Aorta (tissue), 5 donors: Measurements from ENCODE around the gene MT1F. TPM values are rescaled to one million over a fixed set of nuclear protein-coding genes. Genes with fewer than 3 reads are reported as not detected.

Experiments used
- ATAC-seq: fragments of 200-7000 bp; cut with Tn5 transposase; one replicate; pipeline ENCODE4 v1.9.1; 2022; ENCODE audit warnings: moderate library complexity; ENCODE audit not compliant: low FRiP score
- DNase-seq, 2 donors: peaks; one replicate each; pipeline ENCODE4 v3.0.0-alpha.2; 2020
- H3K27ac ChIP-seq, 2 donors: one replicate each; pipeline ENCODE4 v1.5.1; 2013; ENCODE audit warnings: low read length in 2 of 2, mild to moderate bottlenecking in 2 of 2, moderate library complexity in 2 of 2, control low read depth in 1 of 2, inconsistent platforms in 1 of 2, low read depth in 1 of 2
- H3K27me3 ChIP-seq, 2 donors: one replicate each; pipeline ENCODE4 v1.6.1; 2013; ENCODE audit warnings: control low read depth in 1 of 2, low read length in 1 of 2, mild to moderate bottlenecking in 1 of 2, moderate library complexity in 1 of 2; ENCODE audit not compliant: insufficient read depth in 2 of 2, control insufficient read depth in 1 of 2
- H3K36me3 ChIP-seq, 2 donors: one replicate each; pipeline ENCODE4 v1.6.1; 2013; ENCODE audit warnings: control low read depth in 1 of 2, low read length in 1 of 2, mild to moderate bottlenecking in 1 of 2; ENCODE audit not compliant: insufficient read depth in 2 of 2, control insufficient read depth in 1 of 2
- H3K4me1 ChIP-seq, 2 donors: one replicate each; pipeline ENCODE4 v1.6.1; 2013; ENCODE audit warnings: low read length in 2 of 2, control low read depth in 1 of 2, mild to moderate bottlenecking in 1 of 2, moderate library complexity in 1 of 2; ENCODE audit not compliant: insufficient read depth in 2 of 2, control insufficient read depth in 1 of 2
- H3K4me3 ChIP-seq, 2 donors: one replicate each; pipeline ENCODE4 v1.5.1; 2013; ENCODE audit warnings: low read length in 2 of 2, control low read depth in 1 of 2, mild to moderate bottlenecking in 1 of 2
- H3K9me3 ChIP-seq: one replicate; pipeline ENCODE4 v1.6.1; 2013; ENCODE audit warnings: mild to moderate bottlenecking, low read length; ENCODE audit not compliant: control insufficient read depth
- WGBS, 2 donors: extraction: QIAGEN DNeasy Blood & Tissue Kit; methylation state at CpG; one replicate each; pipeline ENCODE4 v1.1.7; 2013; 5-methylcytosine and 5-hydroxymethylcytosine counted together
- intact Hi-C, 2 donors: fragments of 100-400 bp; cut with DNase I; formaldehyde crosslinking; loops; one replicate each; pipeline versions ENCODE4 v1.14.2 to v1.15.0; 2022
- polyA plus RNA-seq, 2 donors: library from polyadenylated mRNA; stranded (reverse); fragments of 200-250 nt; gene quantifications; one replicate each; pipeline ENCODE4 v1.2.3, GENCODE V29; 2013
- total RNA-seq, 2 donors: library from RNA; stranded (reverse); fragmentation: NEBNext Ultra II Directional; extraction: Animal tissue kit (Norgen Biotek cat#: 25700); gene quantifications; one replicate each; pipeline ENCODE4 v1.2.1, GENCODE V29; 2021
- donor health status: healthy with polysubstance abuse.
- donor health status: Bipolar disorder and iron deficiency.
- donor health status: DM: no; HTN: no; CAD: no.
- donor health status: DM: no; HTN: no; CAD: no.
- donor health status: DM: yes; HTN: yes; CAD: no.

Gene MT1F
- total and polyA plus RNA-seq, 4 donors: 9.0 to 81.1 (median 16.8) TPM

- intact Hi-C loops: no loop called here
- no peak for DNase-seq
- H3K27me3 ChIP-seq: no peaks in the 10 kb centered on the region
- 49 to 56% methylated on average over 33 of the region's 33 CpGs for WGBS, 2 donors
- no peak overlapping the region for H3K4me3 ChIP-seq
- no peaks in the 10 kb centered on the region for H3K36me3 ChIP-seq
- H3K9me3 ChIP-seq: no peaks in the 10 kb centered on the region
- ATAC-seq: no peak
- H3K27ac ChIP-seq: no peak overlapping the region
- H3K4me1 ChIP-seq: no peaks in the 10 kb centered on the region
Measured at GRCh38 chr16:56647641-56648431, 9.9 kb upstream of the MT1F start.

DNA sequence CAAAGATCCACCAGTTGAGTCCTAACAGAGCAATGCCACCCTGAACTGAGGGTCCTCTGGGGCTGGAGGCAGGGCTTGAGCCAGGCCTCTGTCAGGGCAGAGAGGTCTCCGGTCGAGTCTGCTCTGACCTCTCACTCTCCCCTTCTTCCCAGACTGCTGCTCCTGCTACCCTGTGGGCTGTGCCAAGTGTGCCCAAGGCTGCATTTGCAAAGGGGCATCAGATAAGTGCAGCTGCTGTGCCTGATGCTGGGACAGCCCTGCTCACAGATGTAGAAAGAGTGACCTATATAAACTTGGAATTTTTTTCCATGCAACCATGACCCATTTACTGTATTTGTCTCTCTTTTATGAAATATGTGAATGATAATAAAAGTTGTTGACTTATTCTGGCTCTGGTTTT lies 8.5 kb upstream of the MT1F start:
- no peak for ATAC-seq
- intact Hi-C loops: no loop called here
- 94 to 97% methylated on average over 2 of the region's 2 CpGs for WGBS, 2 donors
- Histone ChIP-seq H3K36me3 (no peaks in the 10 kb centered on the region), H3K4me1 (no peaks in the 10 kb centered on the region), H3K4me3 (no peak overlapping the region), H3K27me3 (no peaks in the 10 kb centered on the region), H3K9me3 (no peaks in the 10 kb centered on the region), H3K27ac (no peak overlapping the region)
- no peak for DNase-seq

DNA sequence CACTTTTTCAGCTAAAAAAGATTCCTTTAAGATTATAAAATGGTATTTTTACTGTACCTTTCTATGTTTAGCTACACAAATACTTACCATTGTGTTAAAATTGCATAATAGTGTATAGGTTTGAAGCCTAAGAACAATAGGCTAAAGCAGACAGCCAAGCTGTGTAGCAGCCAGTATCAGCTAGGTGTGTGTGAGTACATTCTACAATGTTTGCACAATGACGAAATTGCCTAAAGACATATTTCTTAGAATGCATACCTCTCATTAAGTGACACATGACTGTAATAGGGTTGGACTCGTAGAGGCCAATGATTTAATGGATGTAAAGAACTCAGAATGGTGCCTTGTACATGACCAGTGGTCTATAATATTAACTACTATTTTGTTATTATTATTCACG lies 7.9 kb upstream of the MT1F start:
- Histone ChIP-seq H3K36me3 (no peaks in the 10 kb centered on the region), H3K4me3 (no peak overlapping the region), H3K9me3 (no peaks in the 10 kb centered on the region), H3K27me3 (no peaks in the 10 kb centered on the region), H3K27ac (no peak overlapping the region), H3K4me1 (no peaks in the 10 kb centered on the region)
- 88% methylated on average over 3 of the region's 3 CpGs for WGBS, 2 donors
- intact Hi-C loops: no loop called here
- DNase-seq: no peak
- no peak for ATAC-seq

GRCh38 chr16:56651586-56651985 lies 6.2 kb upstream of the MT1F start, which contains the start of gene MT1B:
MT1B (plus strand) TSS chr16:56651886; CDS start chr16:56651954, 68 bp downstream.
- Histone ChIP-seq H3K27ac (no peak within 1 kb of the TSS), H3K4me1 (no peaks in the 10 kb centered on the region), H3K36me3 (no peaks in the 10 kb centered on the region), H3K4me3 (no peak within 1 kb of the TSS), H3K27me3 (no peaks in the 10 kb centered on the region), H3K9me3 (no peaks in the 10 kb centered on the region)
- ATAC-seq (peak; percentile 49), DNase-seq (no peak)
- WGBS, 2 donors: 74% methylated on average over 7 of the region's 7 CpGs
- intact Hi-C loops: no loop called here

GRCh38 chr16:56652600-56652999 lies 5.2 kb upstream of the MT1F start:
- intact Hi-C loops: no loop called here
- no peaks in the 10 kb centered on the region for H3K36me3 ChIP-seq
- DNase-seq (no peak), ATAC-seq (no peak)
- 36 to 59% methylated on average over 1 of the region's 1 CpG for WGBS, 2 donors
- no peak overlapping the region for H3K4me3 ChIP-seq
- H3K27ac ChIP-seq: no peak overlapping the region
- H3K27me3 ChIP-seq: no peaks in the 10 kb centered on the region
- H3K9me3 ChIP-seq: no peaks in the 10 kb centered on the region
- H3K4me1 ChIP-seq: no peaks in the 10 kb centered on the region

DNA sequence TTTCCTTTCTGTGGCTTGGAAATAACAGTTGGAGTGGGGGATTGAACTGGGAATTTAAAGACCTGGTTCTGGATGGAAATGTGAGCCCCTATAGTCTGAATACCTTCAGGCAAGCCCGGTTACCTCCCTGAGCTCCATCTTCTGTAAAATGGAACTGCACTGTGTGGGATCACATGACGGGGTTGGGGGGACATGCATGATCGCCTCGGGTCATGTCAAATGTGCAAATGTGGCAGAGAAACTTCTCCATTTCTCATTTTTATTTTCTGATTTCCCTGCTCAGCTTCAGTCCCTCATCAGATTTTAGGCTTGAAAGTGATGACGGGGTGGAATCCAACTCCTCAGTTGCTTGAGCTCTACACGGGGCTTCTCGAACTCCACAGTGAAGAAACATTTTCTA lies 4.5 kb upstream of the MT1F start:
- H3K4me3 ChIP-seq: no peak overlapping the region
- H3K9me3 ChIP-seq: no peaks in the 10 kb centered on the region
- WGBS, 2 donors: 81 to 88% methylated on average over 7 of the region's 7 CpGs
- H3K27me3 ChIP-seq: no peaks in the 10 kb centered on the region
- intact Hi-C loops: no loop called here
- ATAC-seq (no peak), DNase-seq (no peak)
- H3K4me1 ChIP-seq: no peaks in the 10 kb centered on the region
- no peak overlapping the region for H3K27ac ChIP-seq
- no peaks in the 10 kb centered on the region for H3K36me3 ChIP-seq

- 43 to 45% methylated on average over 10 of the region's 10 CpGs for WGBS, 2 donors
- no peaks in the 10 kb centered on the region for H3K4me1 ChIP-seq
- no peaks in the 10 kb centered on the region for H3K36me3 ChIP-seq
- no peak overlapping the region for H3K4me3 ChIP-seq
- H3K9me3 ChIP-seq: no peaks in the 10 kb centered on the region
- DNase-seq (peak in 1 of 2 donors; percentile 84), ATAC-seq (no peak)
- H3K27me3 ChIP-seq: no peaks in the 10 kb centered on the region
- no peak overlapping the region for H3K27ac ChIP-seq
- intact Hi-C loops: no loop called here
Measured at GRCh38 chr16:56658327-56658875, 642 bp downstream of the MT1F start.

GRCh38 chr16:56662357-56663354 lies 4.9 kb downstream of the MT1F start:
- Histone ChIP-seq H3K9me3 (no peaks in the 10 kb centered on the region), H3K27me3 (no peaks in the 10 kb centered on the region), H3K36me3 (no peaks in the 10 kb centered on the region), H3K4me1 (no peaks in the 10 kb centered on the region), H3K27ac (no peak overlapping the region), H3K4me3 (no peak overlapping the region)
- 17 to 18% methylated on average over 36 to 48 of the region's 48 CpGs for WGBS, 2 donors
- no peak for DNase-seq
- intact Hi-C loops: no loop called here
- ATAC-seq: no peak
